HG03097 (cell line): ENCODE results near the gene TENM4.

Experiments
- ATAC-seq: cut with Tn5 transposase; IDR thresholded peaks from one replicate; pipeline ENCODE4 v1.9.1; 2021; ENCODE audit not compliant: unreplicated experiment, low FRiP score

Gene TENM4

DNA sequence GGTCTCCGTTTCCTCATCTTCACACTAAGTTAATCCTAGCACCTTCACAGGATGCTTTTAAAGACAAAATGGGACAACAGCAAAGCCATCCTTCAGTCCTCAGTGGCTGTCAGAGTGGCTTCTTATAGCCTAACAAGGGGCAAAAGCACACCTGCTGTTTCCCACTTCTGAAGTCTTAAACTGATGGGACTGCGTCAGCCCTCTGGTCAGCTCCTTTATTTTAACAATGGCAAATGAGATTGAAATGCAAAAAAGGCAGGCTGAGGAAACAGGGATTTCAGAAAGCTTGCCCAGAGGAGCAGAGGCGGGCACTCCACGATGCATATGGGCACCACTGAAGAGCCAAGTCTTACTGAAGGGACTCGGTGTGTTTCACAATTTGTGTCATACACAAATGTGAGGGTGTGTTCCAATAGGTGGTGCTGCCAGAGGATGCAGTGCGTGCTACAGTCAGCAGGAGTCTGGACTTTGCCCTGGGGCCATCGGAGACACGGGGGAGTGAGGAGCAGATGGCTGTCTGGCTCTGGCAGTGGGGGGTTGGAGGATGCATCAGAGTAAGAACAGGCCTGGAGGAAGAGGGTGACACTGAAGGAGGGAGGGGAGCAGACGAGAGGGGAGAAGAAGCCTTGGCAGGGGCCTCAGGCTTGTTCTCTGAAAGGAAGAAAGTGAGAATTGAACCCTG lies 47.3 kb downstream of the TENM4 start:
- ATAC-seq, result no peak

DNA sequence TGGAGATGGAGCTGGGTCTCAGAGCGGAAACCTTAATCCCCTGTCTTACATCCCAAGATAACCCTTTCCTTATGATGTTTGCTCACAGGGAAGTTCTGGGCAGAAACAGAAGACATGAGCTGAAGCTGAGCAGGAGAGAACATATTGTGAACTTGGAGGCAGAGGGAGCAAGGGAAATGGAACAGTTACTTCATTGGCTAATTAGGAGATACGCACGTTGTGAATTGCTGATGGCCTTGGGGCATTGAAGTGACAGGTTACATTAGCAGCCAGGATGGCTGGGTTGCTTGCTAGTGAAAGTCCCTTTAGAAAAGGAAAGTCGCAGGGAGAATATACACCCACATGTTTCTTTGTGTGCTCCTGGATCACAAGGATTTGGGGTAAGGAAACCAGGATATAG lies 48.7 kb downstream of the TENM4 start:
- no peak for ATAC-seq

DNA sequence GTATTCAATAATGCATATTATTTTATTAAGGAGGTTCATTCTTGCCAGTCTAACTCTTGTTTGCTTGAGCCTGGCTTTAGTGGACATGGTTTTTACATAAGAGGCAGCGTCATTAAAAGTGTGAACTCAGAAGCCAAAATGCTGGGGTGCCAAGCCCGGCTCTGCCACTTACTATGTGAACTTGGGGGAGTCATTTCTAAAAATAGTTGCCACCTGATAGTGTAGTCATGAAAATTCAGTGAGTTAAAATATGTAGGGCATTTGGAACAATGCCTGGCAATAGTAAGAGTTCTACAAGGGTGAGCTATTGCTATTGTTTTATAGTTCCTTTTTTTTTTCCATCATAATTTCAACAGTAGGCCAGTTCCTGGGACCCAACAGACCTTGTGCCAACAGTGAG lies 49.9 kb downstream of the TENM4 start:
- ATAC-seq, result no peak

DNA sequence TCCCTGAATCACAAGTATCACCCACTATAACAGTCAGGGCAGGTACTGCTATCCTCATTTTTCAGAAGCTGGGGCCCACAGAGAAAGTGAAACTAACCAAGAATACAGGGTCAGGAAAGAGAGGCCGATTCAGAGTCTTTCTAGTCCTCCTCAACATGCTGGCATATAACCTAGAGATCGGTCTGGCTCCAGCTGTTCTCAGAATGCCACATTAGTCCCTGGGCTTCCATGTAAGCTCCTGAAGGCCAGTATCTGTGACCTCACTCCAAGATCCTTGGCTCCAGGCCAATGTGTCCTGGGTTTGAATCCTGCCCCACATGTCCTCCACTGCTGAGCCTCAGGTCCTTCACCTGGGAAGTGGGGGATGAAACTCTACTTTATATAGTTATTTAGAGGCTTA lies 50.4 kb downstream of the TENM4 start:
- no peak for ATAC-seq

DNA sequence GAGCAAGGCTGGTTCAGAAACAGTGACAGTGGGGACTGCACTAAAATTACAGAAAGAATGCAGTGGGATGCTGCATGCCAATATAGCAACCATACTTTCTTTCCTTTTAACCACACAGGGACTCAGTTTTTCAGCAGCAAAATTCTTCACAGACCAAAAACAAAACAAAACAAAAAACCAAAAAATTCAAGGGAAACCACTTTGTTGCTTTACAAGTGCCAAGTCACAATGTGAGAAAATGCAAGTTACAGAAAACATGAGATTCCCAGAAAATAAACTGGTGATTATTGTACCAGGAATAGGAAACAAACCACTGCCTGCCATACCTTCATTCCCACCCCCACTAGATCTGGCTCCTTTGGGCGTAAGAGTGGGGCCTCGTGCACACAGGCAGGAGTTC lies 52.6 kb downstream of the TENM4 start:
- no peak for ATAC-seq

DNA sequence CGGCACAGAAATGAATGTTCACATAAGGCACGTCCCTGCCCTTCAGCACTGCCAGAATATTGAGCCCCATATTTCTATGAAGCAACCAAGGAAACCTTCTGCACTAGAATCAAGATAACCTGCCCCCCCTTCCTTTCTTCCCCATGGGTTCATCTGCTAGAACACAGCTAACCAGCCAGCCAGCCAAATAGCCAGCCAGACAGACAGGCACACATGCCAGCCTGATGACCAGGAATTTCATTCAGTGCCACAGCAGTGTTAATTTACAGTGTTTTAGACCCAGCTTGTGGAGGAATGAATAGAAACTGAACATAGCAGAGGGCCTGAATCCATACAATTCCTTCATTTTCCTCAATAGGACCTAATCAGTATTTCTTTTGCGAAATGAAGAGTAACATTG lies 57.0 kb downstream of the TENM4 start:
- no peak for ATAC-seq

DNA sequence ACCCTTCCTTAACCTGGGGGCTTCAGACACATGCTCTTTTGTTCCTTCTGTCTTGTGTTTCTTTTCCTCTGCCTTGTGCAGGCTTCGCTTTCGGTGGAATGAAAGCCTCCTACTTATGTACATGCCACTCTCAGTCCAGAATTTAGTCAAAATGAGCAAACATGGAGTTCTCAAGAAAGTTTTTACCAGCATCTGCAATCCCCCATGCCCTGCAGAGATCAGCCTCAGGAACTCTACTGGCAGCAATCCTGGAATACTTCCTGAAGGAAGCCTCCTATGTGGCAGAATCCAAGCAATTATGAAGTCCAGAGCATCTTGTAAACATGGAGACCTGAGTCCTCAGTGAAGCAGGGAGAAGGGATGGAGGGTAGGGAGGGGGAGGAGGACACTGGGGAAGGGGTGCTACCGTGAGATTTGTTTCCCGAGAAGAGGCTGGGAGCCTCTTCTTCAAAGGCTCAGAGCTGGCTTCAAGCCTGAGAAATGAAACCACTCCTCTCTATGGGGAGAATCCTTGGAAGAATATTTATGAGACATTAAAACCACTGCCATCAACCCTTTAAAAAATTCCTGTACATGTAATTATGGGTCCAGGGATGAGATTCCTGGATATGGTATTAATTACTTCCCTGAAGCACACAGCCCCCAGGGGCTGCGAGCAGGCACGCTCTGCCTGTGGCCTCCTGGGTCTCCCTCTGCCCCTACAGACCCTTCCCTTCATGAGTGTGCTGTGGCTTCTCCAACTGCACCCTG lies 58.4 kb downstream of the TENM4 start:
- ATAC-seq, result no peak

DNA sequence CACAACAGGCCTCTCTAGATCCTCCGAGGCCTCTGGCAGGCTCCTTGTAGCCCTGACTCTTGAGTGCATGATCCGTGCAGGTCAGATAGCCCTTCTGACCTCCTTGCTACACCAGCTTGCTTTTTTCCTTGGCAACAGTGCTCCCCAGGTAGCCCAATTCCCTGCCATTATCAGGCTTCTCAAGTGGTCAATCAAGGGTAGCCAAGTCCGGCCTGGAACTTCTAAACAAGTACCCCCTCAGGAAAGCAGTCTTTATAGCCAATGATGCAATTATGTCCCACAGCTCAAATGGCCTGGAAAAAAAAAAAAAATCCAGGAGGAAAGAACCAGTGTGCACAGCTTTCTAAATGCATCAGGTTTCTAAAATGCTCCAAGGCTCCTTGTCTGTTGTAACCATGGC lies 59.8 kb downstream of the TENM4 start:
- ATAC-seq, result no peak

DNA sequence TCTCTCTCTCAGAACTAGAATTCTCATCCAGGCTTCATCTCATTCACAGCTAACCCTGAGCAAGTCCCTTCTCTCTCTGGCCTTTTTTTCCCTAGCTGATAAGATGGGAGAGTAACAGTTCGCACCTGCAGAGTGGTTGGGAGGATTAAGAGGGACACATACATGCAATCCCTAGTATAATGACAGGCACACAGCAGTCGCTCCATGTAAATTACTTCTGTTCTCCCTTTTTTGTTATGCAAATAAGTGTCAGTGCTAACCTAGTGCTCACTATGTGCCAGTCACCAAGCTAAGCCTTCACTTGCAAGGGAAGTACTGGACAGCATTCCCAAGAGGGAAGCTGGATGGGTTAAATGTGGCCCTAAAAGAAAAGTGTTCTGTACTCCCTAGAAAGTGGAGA lies 63.4 kb downstream of the TENM4 start:
- ATAC-seq, result no peak

DNA sequence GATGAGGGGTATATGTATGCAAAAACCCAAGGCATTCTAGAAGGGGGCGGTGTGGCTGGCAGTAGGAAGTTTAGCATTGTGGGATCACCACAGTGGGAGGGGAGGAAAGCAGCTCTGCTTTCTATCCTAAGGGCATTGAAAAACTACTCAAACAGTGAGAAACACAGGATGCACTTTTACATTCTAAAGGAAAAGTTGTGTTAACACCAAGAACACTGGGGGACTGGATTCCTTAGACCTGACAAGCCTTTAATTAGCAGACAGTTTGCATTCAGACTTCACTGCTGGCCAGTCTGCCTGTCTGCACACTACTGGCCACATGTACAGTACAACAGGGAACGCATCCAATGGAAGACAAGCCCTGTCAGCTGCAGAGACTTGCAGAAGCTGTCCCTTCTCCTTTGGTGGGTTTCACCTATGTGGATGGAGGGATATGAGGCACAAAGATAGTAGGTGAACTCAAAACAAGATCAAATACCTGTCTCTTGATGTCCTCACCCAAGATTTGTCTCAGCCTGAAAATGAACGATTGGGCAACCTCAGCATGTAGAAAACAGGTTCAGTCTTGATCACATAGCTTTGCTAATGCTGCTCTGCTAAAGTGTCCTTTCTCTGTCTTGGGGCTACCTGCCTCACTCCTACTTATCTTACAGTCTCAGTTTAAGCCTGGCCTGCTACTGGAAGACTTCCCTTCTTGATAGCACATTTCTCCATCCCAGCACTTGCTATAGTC lies 64.8 kb downstream of the TENM4 start:
- no peak for ATAC-seq

DNA sequence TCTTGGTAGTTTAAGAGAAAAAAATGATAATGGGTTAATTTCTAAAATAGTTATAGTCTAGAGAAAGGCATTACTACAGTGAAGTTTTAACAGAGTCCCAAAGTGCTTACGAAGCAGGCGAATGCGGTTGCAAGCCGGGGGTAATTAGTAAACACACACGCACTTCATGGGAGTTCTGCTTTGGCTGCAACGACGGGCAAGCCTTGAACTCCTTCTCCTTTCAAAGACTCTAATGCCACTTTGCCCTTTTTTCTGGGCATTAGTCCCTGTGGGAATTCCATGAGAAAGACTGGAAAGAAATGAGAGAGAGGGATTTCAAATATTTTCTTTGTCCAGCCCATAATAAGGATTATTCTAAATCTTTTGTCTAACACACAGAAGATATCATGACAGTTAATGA lies 66.1 kb downstream of the TENM4 start:
- ATAC-seq, result no peak

DNA sequence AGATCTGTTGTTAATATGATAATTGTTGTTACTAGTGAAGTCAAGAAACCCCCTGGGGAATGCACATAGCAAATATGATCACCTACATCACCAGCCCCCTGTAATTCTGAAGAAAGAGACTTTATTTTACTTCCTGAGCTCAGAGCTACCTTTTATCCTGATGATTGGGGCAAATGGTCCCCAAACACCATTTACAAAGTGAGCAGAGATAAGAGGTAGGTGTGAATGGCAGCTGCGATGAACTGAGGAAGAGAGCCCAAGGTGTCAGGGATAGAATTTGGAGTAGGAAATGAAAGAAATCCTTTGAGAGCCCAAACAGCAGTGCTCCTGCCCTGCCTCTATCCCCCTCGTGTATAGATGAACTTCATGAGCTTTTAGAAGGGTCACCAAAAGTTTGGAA lies 69.1 kb downstream of the TENM4 start:
- ATAC-seq, result no peak

DNA sequence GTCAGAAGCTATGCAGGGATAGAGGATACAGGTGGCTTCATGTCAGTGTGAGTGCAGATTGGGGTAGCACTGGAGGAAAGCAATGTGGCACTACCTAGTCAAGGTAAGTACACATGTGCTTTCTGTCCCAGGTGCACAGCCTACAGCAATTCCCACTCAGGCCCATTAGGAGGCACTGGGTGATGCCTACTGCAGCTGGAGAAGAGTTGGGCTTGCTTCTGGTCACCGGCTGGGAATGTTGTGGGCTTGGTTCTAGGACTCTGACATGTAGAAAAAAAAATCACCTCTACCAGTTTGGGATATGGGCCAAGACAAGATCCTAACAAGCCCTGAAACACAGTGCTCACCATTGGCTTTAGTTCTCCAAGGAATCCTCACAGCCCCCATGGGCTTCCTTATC lies 69.7 kb downstream of the TENM4 start:
- no peak for ATAC-seq

DNA sequence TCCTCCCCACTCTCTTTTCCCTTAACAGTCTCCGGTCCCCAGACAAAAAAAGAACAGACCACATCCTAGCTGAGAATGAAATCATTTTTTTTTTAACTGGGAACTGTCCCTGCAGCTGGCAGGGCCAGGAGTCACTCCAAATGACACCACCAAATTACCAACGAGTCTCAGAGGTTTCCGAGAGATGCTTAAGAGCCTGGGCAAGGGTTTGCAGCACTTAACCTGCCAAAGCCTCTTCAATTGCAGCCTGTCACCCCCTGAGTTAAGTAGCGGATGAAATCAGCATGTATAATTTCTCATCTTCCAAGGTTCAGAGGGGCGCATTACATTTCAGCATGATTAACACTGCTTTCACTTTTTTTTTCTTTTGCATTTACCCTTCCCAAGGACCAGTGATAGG lies 71.8 kb downstream of the TENM4 start:
- ATAC-seq, result no peak

DNA sequence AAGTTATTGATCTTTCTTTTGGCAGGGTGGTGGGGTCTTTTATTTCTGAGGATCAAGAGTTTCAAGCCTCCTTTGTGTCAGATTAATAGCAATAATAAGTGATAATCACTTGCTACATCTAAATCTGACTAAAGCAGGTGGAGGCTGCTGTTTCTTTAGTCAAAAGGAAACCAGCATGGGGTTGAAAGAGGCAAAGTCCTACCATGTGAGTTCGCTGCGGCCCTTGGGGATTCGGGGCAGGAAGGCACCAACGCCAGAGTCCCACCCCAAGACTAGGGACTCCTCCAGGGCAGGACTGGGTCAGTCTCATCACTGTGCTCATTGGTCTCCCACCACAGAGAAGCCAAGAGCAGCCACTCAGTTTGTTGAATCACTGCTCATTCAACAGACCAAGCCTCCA lies 73.0 kb downstream of the TENM4 start:
- ATAC-seq, result no peak

DNA sequence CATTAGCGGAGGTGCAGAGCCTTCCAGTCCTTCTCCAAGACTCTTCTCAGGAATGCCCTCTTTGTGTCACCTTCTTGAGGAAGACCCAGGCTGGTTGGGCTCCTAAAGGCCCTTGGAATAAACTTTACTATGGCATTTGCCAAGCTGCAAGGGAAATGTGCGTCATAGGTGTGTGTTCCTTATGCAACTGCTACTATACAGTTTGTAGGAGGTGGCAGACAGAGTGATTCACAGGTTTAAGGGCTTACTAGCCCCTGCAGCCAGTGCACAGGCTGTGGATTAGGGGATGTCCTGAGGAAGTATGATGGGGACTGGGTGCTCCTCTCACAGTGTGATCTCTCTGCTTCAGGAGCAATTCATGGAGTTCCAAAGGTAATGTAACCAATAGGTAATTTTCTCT lies 74.6 kb downstream of the TENM4 start:
- ATAC-seq, result no peak

DNA sequence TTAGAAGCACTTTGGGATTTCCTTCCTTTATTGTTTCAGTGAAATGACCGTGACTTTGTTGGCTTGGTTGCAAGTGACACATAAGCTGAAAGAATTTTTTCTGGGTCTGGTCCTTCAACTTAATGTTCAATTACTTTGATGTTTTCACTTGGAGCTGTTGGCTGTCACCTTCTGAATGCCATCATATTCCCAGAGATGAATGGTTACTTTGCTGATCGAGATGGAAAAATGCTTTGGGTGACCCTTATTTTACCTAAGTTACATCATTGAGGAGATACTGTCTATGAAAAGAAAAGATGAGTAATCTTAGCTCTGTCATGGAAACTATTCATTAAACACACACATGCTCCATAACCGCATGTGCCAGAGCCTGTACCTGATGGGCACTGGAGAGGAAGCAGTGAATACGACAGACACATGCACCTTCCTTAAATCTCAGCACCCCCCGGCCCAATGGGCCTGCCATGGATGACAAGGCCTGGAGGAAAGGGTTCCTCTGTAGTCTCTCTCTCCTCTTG lies 76.9 kb downstream of the TENM4 start:
- ATAC-seq, result no peak

DNA sequence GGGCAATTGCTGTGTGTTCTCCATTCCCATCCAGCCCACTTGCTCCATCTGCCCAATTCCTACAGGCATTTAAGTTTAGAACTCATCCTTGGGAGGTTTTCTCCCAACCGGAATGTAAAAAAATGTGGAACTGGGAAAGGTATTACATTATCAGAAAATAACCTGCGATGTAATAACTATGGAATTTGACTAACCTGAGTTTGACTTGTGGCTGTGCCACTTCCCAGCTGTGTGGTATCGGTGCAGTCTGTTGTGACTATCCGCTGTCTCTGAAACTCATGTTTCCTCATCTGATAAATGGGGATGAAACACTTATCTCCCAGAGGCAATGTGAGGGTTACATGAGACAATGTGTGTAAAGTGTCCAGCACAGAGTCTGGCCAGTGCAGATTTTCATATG lies 77.6 kb downstream of the TENM4 start:
- no peak for ATAC-seq

DNA sequence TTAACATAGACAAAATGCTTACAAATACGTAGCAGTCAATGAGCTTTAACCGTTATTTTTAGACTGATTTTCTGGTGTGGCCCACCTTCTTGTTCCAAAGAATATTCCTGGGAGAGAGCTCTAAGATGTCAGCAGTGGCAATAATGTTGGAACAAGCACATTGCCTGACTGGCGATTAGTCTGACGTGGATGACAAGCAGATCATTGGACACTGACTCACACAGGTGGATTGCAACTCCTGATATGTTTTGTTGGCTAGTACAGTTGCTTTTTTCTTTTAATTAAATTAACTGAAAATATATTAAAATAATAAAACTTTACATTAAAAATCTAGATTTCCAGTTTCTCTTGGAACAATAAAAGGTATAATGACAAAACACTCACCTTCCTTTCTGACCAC lies 78.0 kb downstream of the TENM4 start:
- ATAC-seq, result no peak

DNA sequence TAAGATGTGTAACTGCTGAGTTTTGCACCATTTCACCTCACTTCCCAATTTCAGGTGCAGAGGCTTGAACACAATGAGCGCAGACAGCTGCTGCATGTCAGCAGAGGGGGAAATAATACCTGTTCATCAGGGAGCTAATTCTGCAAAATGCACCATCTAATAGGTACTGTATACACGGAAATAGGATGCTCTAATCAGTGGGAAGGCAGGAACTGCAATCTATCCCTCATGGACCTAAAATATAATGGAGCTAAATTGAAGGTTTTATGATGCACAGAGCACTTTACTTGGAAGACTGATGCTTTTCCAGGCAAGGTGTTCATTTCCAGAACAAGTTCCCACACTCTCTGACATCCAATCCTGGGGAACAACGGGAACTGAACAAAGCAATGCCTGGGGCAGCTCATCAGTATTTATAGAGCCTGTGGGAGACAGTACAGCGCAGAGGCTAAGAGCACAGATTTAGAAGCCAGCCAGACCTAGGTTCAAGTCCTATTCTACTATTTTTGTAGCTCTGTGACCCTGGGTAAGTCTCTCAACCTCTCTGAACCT lies 78.5 kb downstream of the TENM4 start:
- ATAC-seq, result no peak

DNA sequence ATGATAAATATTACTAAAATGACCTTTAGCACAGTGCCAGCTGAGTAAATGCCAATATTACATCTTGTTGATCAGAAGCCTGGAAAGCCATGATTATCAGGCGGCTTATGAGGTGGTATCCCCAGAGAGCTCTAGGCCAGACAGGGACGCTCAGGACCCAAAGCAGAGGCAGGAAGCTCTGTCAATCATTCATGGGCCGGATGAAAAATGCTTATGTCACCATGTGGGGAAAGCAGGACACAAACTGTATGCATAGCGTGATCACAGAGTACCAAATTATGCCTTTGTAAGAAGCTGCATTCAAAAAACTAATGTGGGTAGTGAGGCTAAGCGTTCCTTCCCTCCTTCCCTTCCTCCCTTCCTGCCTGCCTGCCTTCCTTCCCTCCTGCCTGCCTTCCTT lies 82.6 kb downstream of the TENM4 start:
- ATAC-seq, result no peak
